Suprapubic skin (tissue), 4 donors: ENCODE measurements around the gene ACTN2. TPM values are rescaled to one million over a fixed set of nuclear protein-coding genes. Genes with fewer than 3 reads are reported as not detected.

Experiments
- DNase-seq, 2 donors: peaks; one replicate each; pipeline ENCODE4 v3.0.0-alpha.2; 2019; ENCODE audit warnings: low spot score in 2 of 2
- H3K27ac ChIP-seq: fragments of 200-600 bp; sonication (generic); one replicate; pipeline ENCODE4 v1.5.1; 2019
- H3K27me3 ChIP-seq: fragments of 200-600 bp; sonication (generic); one replicate; pipeline ENCODE4 v1.5.1; 2019
- H3K36me3 ChIP-seq: fragments of 200-600 bp; sonication (generic); one replicate; pipeline ENCODE4 v1.5.1; 2019
- H3K4me1 ChIP-seq: fragments of 200-600 bp; sonication (generic); one replicate; pipeline ENCODE4 v1.5.1; 2019
- H3K4me3 ChIP-seq: fragments of 200-600 bp; sonication (generic); one replicate; pipeline ENCODE4 v1.5.1; 2019; ENCODE audit warnings: mild to moderate bottlenecking
- H3K9me3 ChIP-seq: fragments of 200-600 bp; sonication (generic); one replicate; pipeline ENCODE4 v1.5.1; 2019
- CTCF ChIP-seq, 2 donors: fragments of 200-600 bp in 1 of 2; fragments of 450-650 bp in 1 of 2; sonication (generic) in 1 of 2; IDR thresholded peaks; one replicate each; pipeline ENCODE4 v1.5.1; 2016 to 2019; ENCODE audit warnings: antibody characterized with exemption in 2 of 2, mild to moderate bottlenecking in 1 of 2, moderate library complexity in 1 of 2
- EP300 ChIP-seq: sonication (generic); formaldehyde crosslinking; IDR thresholded peaks from one replicate; pipeline ENCODE4 v1.6.1; 2017; ENCODE audit warnings: antibody characterized with exemption
- POLR2A ChIP-seq, 2 donors: fragments of 450-650 bp; IDR thresholded peaks; one replicate each; pipeline ENCODE4 v1.6.1; 2017; ENCODE audit warnings: antibody characterized with exemption in 2 of 2, mild to moderate bottlenecking in 2 of 2, moderate library complexity in 2 of 2
- POLR2AphosphoS5 ChIP-seq, 3 donors: sonication (generic); formaldehyde crosslinking; IDR thresholded peaks; one replicate each; pipeline ENCODE4 v1.6.1; 2017; ENCODE audit warnings: antibody characterized with exemption in 3 of 3
- whole genome bisulfite sequencing: methylation state at CpG from one replicate; pipeline ENCODE4 v1.1.5; 2018; 5-methylcytosine and 5-hydroxymethylcytosine counted together
- total RNA-seq, 4 donors: library from RNA; depleted of rRNA; stranded (reverse); fragments of >200 nt; gene quantifications; one replicate each; pipeline ENCODE4 v1.1.0, GENCODE V29; 2016

The ACTN2 gene
- total RNA-seq, 4 donors from 2014 or later, result 1.1 TPM; not detected in 3

GRCh38 chr1:236718328-236718727 is 32.0 kb downstream of the ACTN2 start:
- whole genome bisulfite sequencing, result 37% methylated on average over 3 of the region's 3 CpGs
- H3K4me1 ChIP-seq, result peaks cover 3% of the 10 kb centered on the region
- no peaks in the 10 kb centered on the region for H3K36me3 ChIP-seq
- no peak overlapping the region for H3K4me3 ChIP-seq
- no peaks in the 10 kb centered on the region for H3K27me3 ChIP-seq
- H3K27ac ChIP-seq, result no peak overlapping the region
- TF ChIP-seq EP300 (no peak), POLR2A (IDR thresholded peaks at IDR 0.05) (no peak)
- no peaks in the 10 kb centered on the region for H3K9me3 ChIP-seq
- no peak for DNase-seq

- H3K4me1 ChIP-seq, result peaks cover 3% of the 10 kb centered on the region
- TF ChIP-seq CTCF (IDR thresholded peaks at IDR 0.05) (no peak), POLR2A (IDR thresholded peaks at IDR 0.05) (no peak), POLR2AphosphoS5 (IDR thresholded peaks at IDR 0.05) (no peak), EP300 (no peak)
- no peaks in the 10 kb centered on the region for H3K36me3 ChIP-seq
- no peak overlapping the region for H3K27ac ChIP-seq
- no peak for DNase-seq
- H3K4me3 ChIP-seq, result no peak overlapping the region
- H3K9me3 ChIP-seq, result no peaks in the 10 kb centered on the region
- WGBS, result 50% methylated on average over 3 of the region's 3 CpGs
- H3K27me3 ChIP-seq, result no peaks in the 10 kb centered on the region
Measured at GRCh38 chr1:236720206-236720605, 33.9 kb downstream of the ACTN2 start.

- H3K9me3 ChIP-seq, result no peaks in the 10 kb centered on the region
- no peak overlapping the region for H3K4me3 ChIP-seq
- DNase-seq, result no peak
- no peak overlapping the region for H3K27ac ChIP-seq
- no peaks in the 10 kb centered on the region for H3K36me3 ChIP-seq
- H3K27me3 ChIP-seq, result no peaks in the 10 kb centered on the region
- peaks cover 3% of the 10 kb centered on the region for H3K4me1 ChIP-seq
- 94% methylated on average over 1 of the region's 1 CpG for WGBS
- no peak for TF ChIP-seq EP300
- TF ChIP-seq POLR2A (IDR thresholded peaks at IDR 0.05), result no peak
- no peak for TF ChIP-seq CTCF (IDR thresholded peaks at IDR 0.05)
- TF ChIP-seq POLR2AphosphoS5 (IDR thresholded peaks at IDR 0.05), result no peak
Measured at GRCh38 chr1:236720611-236721010, 34.3 kb downstream of the ACTN2 start.

- Histone ChIP-seq H3K4me3 (no peak overlapping the region), H3K4me1 (no peaks in the 10 kb centered on the region), H3K36me3 (no peaks in the 10 kb centered on the region), H3K27ac (no peak overlapping the region), H3K27me3 (no peaks in the 10 kb centered on the region), H3K9me3 (no peaks in the 10 kb centered on the region)
- no peak for TF ChIP-seq CTCF (IDR thresholded peaks at IDR 0.05)
- TF ChIP-seq POLR2A (IDR thresholded peaks at IDR 0.05), result no peak
- no peak for TF ChIP-seq POLR2AphosphoS5 (IDR thresholded peaks at IDR 0.05)
- no peak for TF ChIP-seq EP300
- DNase-seq, result no peak
- 72% methylated on average over 6 of the region's 6 CpGs for WGBS
Measured at GRCh38 chr1:236724049-236724448, 37.8 kb downstream of the ACTN2 start.

GRCh38 chr1:236724506-236724905 is 38.2 kb downstream of the ACTN2 start:
- Histone ChIP-seq H3K27ac (no peak overlapping the region), H3K4me3 (no peak overlapping the region), H3K9me3 (no peaks in the 10 kb centered on the region), H3K4me1 (no peaks in the 10 kb centered on the region), H3K36me3 (no peaks in the 10 kb centered on the region), H3K27me3 (no peaks in the 10 kb centered on the region)
- no peak for TF ChIP-seq POLR2AphosphoS5 (IDR thresholded peaks at IDR 0.05)
- no peak for TF ChIP-seq CTCF (IDR thresholded peaks at IDR 0.05)
- no peak for TF ChIP-seq EP300
- no peak for TF ChIP-seq POLR2A (IDR thresholded peaks at IDR 0.05)
- DNase-seq, result no peak
- WGBS, result 66% methylated on average over 10 of the region's 10 CpGs

GRCh38 chr1:236725668-236726067 is 39.4 kb downstream of the ACTN2 start:
- H3K27me3 ChIP-seq, result no peaks in the 10 kb centered on the region
- 37% methylated on average over 3 of the region's 3 CpGs for WGBS
- no peaks in the 10 kb centered on the region for H3K4me1 ChIP-seq
- no peaks in the 10 kb centered on the region for H3K36me3 ChIP-seq
- H3K27ac ChIP-seq, result no peak overlapping the region
- TF ChIP-seq EP300, result no peak
- TF ChIP-seq CTCF (IDR thresholded peaks at IDR 0.05), result no peak
- no peak for TF ChIP-seq POLR2A (IDR thresholded peaks at IDR 0.05)
- TF ChIP-seq POLR2AphosphoS5 (IDR thresholded peaks at IDR 0.05), result no peak
- no peak overlapping the region for H3K4me3 ChIP-seq
- no peak for DNase-seq
- H3K9me3 ChIP-seq, result no peaks in the 10 kb centered on the region
